HG02981 (cell line): Measurements from ENCODE around the gene ETV6.
A peak's percentile ranks its signal among the peaks of the same experiment; 100 is the strongest.

ENCODE experiments used
- ATAC-seq: cut with Tn5 transposase; IDR thresholded peaks from one replicate; pipeline ENCODE4 v1.9.1; 2021; ENCODE audit warnings: mild to moderate bottlenecking, moderate library complexity; ENCODE audit not compliant: unreplicated experiment

The ETV6 gene

DNA sequence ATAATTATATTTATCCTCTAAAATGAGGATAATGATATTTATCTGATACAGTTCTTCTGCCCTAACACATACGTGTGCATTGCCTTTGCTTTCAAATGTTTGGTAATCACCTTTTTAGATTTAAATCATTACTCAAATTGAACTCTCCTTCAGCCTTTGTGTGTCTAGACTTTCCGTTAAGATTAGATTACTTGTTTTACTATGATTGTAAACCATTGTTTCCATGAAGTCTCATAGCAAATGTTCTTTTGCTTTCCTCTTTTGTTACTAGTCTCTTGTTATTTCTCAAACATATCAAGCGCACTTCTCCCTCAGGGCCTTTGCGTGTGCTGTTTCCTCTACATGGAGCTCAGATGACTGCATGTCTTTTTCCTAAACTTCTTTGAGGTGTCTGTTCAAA, 63.7 kb downstream of the ETV6 start:
- ATAC-seq, result no peak

DNA sequence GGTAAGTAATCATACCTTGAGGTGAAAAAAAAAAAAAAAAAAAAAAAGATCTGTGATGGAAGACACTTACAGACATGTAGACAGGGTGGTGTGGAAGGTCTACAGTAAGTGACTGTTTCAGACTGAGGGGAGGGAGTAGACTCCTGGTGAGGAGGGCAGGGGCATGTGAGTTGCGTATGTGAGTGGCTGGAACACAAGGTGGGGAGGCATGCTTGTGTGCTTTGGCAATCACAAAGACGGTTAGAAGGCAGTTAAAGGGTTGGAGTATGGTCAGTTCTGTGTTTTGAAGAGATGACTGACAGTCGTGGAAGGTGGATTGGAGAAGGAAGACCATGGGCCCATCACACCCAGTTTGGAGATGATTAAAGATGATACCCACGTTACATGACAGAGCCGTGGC, 65.2 kb downstream of the ETV6 start:
- no peak for ATAC-seq

DNA sequence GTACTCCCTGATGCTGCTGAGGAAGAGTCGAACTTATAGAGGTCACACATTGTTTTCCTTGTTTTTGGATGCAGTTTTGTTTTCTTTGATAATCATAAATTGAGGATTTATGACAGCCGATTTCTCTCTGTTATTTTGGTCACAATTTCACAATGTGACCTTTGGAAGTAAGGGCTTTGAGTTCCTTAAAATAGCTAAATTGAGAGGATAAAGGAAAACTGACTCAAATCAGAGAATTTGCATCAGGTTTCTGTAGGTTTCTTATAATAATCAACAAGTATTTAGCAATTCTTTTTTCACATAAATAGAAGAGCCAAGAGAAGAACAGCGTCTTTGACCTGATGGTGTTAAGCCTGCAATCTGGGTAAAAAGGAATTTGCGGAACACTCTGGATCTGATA, 66.1 kb downstream of the ETV6 start:
- no peak for ATAC-seq

DNA sequence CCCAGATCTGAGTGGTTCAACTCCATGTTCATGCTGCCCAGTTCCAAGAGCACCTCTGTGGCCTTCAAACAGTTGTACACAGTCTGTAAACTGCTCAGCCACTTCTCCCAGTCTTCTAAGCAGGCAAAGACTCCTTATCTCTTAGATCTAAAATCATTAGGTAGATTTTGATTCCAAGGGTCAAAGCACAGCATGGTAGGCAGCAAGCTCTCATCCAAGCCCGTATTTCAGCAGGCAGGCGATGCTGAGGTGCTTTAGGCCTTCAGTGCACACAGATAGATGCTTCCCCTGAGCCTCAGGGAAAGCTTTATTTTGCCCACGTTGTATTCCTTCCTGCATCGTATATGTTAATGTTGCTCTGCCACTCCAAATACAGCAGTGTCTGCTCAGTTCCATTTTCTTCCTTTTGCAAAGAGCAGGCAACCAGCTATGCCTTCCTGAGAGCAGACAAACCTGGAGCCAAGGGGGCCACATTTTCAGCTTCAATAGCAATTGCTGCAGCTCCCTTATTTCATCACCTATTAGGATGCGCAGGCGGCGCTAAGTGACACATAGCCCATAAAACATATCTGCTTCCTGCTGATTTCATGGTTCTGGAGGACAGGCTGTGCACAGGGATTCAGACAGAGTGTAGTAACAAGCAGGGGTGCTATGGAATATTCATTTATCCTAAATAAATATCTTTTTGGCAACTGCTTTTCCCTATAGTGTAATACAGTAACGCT, 67.5 kb downstream of the ETV6 start:
- no peak for ATAC-seq

DNA sequence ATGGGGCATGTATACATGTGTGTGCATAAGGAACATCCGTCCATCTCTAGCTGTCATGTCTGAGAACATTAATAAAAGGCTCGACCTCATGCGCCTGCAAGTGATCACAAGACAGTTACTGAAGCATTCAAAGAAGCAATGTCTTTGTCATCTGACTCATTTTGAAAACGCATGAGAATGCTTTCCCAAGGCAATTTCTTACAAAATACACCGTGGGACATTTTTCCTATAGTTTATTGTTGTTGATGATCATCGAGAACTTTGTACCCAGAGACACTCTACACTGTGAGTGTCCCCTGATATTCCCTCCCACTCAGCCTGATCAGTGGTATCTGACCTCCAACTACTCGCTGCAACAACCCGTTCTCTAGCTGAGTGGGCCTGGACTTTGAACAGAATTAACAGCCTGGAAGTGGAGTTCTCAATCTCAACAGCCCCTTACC, 68.1 kb downstream of the ETV6 start:
- no peak for ATAC-seq

DNA sequence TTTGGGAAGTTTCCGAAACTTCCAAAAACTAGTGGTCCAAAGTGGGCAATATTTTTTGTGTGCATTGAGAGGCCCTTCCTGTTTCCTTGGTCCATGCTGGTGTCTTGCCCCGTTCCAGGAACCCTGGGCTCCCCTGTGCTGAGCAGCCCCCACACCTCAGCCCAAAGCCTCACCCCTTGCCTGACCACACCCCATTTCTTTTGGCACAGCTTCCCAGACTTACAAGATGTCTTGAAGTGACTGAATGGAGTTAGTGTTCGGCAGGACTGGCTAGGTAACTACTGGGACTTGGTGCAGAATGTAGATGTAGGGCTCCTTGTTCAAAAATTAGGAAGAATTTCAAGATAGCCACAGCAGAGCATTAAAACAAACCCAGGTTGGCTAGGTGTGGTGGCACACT, 68.6 kb downstream of the ETV6 start:
- ATAC-seq, result no peak

DNA sequence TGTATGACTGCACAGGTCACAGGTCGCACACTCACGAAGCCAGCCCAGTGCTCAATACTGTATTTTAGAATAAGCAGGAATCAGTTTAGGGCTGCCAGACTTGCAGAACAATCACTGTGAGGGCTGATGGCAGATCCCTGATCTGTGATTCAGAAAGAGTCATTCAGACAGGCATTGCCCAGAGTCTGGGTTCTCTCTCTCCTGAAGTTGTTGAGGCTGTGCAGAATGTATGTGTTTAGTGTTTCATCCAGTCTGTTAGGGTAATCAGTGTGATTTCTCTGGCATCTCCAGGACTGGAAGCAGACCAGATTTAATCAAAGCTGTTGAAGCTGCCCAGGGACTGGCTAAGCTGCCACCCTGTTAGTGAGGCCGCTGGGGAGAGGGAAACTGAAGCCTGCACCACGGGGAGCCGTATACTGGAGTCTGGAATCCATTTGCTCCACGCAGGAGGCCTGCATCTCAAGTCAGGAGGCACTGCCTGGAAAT, 69.3 kb downstream of the ETV6 start:
- ATAC-seq, result no peak

DNA sequence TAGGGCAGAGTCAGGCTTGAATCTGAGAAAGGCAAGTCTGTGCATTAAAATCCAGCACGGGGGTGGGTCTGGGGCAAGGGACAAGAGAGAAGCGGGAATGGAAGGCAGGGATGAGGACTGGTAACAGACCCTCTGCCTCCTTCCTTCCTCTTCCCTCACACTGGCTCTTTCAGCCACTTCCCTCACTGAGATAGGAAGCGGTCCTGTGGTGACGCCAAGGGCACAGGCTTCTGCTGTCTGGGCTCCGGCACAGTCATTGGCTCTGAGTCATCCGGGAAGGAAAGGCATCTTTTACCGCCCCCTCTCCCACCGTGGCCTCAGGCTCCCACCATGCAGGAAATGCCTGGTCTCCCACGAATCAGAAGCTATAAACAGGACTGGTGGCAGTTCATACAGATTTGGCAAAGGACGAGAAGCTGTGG, 70.2 kb downstream of the ETV6 start:
- ATAC-seq, result no peak

DNA sequence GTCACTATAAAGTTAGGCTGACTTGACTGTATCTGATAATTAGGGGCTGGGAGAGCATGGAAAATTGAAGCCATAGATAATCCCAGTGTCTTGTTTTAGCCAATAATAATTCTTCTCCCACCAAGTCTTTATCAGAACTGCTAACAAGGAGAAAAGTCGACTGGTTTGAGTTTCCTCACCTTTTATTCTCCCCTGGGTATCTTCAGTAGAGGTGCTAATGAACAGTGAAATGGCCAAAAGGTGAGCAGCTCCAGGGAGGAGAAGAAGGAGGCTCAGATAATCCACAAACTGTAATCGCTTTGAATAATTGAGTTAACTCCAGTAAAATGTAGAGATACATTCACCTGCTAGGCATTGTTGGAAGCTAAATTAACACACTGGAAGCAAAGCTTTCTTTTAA, 72.6 kb downstream of the ETV6 start:
- no peak for ATAC-seq

DNA sequence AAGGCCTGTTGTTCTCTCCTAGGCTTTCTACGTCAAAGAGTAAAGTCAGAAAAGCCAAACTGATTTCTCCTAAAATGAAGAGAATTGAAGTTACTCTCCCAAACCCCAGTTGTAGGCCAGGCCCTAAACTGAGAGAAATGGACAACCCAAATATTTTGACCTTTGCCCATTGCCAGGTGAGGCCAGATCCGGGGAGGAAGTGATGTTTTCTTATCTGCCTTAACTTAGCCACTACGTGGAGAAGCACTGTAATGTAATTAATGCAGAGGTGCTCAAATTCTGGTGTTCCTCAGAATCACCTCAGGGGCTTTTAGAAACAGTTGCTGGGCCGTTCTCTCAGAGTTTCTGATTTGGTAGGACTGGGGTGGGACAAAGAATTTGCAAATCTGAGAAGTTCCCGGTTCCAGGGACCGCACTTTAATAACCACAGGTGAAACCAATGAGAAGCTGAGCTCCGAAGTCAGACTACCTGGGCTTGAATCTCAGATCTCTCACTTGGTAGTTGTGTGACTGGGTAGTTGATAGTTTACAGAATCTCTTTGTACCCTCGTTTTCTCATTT, 73.2 kb downstream of the ETV6 start:
- no peak for ATAC-seq

DNA sequence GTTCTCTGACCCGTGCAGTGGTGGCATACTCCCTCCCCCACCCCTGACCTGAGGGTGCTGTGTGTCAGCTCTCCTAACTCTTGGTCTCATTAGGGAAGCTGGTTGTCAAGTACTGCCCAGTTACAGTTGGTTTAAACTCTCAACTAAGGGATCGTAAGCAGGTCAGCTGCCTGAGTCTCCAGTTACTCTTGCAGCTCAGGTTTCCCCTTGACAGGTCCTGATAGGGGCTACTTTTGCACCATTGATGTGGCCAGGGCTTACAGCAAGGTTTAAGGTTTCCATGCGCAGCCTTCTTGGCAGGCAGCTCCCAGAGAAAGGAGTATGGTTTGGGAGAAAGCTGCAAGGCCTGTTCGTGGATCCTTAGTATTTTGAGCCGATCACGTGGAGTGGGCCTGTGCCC, 74.5 kb downstream of the ETV6 start:
- no peak for ATAC-seq

DNA sequence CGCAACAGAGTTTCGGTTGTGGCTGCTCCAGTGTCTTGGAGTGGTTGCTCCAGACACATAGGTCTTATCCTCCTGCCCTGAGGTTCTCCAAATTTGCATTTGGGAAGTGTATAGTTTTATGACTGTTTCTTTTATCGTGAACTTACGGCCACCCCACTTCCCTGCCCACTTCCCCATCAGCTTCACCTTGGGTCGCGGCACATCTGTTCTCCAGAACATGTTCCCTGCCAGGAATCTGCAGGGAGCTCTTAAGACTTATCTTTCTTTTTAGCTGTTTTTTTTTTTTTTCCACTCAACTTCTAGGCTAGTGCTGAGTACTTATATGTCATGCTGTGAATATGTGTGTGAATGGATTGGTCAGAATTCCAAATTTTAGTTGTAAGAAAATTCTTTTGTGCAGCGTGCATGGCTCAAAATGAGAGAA, 75.4 kb downstream of the ETV6 start:
- no peak for ATAC-seq

DNA sequence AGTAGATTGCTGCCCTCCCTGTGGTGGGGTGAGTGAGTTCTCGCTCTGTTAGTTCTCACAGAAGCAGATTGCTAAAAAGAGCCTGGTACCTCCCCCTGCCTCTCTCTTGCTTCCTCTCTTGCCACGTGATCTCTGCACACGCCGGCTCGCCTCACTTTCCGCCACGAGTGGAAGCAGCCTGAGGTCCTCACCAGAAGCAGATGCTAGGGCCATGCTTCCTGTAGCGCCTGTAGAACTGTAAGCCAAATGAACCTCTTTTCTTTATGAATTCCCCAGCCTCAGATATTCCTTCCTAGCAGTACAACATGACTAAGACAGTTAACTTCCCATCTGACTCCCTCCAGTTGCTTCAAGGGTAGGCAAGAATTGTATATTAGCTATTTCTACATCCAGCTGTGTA, 76.2 kb downstream of the ETV6 start:
- no peak for ATAC-seq

DNA sequence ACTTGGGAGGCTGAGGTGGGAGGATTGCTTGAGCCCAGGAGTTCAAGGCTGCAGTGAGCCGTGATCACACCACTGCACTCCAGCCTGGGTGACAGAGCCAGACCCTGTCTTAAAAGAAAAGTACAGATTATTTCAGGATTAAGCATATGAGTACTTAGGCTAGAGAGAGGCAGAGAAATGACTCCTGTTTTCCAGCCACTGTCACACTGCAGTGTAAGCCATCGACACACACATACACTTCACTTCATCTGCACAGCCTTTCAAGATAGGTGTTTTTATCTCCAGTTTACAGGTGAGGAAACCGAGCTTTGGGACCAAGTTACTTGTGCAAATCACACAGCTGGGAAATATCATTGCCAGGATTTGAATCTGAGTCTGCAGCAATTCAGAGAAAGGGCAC, 77.2 kb downstream of the ETV6 start:
- ATAC-seq, result no peak

DNA sequence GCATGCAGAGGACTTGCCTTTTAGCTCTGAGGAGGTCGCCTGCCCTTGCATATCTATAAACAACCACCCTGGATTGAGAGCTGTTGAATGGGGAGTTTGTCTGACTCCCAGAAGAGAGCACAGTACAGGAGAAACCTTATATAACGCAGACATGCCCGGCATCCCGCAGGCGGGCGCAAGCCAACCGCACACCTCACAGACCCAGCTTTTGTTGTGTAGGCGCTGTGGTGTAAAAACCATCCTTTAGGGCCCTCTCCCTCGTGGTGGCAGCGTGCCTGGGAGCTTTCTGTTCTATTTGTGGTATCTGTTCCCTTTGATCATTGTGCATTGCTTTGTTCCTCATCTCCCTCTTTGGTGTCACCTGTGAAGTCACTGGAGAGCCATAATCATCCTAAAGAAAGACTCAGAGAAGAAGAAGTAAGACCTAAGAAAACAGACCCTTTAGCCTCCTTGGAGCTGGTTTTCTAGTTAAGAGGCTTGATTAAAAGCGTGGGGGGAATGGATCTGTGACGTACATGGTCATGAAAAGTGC, 77.7 kb downstream of the ETV6 start:
- ATAC-seq, result no peak

DNA sequence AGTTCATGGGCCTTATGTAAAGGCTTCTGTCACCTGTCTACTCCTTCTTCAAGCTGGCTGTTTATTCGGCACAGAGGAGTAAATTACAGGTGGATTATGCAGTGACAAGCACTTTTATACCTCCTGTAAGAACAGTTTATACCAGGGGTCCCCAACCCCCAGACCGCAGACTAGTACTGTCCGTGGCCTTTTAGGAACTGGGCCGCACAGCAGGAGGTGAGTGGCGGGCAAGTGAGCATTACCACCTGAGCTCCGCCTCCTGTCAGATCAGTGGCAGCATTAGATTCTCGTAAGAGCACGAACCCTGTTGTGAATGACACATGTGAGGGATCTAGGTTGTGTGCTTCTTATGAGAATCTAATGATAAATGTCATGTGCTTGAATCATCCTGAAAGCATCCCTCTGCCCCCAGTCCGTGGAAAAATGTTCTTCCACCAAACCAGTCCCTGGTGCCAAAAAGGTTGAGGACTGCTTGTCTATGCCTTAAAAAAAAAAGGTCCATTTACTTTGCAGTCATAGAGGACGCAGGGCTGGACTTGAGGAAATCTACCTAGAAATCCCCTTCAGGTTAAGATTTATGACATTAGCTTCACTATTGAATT, 78.8 kb downstream of the ETV6 start:
- ATAC-seq, result no peak

DNA sequence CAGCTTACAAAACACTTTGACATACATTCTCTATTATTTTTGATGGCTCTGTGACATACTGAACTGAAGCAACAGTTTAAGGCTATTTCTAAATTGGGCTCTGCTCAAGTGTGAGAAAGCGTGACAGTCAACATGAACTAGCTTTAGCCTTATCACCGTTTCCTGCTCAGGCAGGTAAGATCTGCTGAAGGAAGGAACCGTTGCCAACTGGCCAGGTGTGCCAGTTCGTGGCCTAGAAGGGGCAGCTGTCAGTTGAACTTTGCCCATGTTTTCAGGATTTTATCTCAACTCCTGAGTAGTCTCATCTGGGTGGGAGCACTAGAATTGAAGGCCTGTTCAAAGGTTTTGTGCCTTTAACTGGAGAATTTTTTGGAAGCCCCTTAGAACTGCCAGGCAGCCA, 79.5 kb downstream of the ETV6 start:
- ATAC-seq, result no peak

DNA sequence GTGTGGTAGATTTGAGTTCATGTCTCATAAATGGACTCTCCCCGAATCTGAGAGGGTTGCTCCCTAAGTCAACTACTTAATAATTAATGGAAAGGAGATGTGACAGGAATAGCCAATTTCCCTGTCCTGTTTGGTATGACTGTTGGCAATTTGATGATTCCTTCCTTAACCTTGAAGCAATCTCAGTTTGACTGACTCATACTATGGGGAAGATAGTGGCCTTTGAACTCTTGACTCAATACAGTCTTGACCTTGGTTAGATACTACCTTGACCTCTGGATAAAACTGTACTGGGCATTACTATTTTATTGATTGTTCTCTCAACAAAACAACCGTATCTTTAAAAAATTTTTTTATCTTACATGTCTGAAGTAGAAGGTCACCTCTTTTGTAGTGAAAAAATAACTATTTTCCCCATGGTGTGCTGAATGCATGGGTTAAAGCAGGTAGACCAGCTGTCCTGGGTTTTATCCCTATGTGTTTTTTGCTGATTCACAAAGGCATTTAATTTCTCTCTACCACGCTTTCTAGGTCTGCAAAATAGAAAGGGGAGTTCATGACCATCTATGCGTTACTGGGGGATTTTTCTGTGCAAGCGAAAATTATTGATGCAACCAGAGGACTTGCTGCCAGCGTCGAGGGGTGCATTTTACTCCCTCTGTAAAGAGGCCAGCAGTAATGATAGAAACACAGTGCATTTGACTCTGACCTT, 80.1 kb downstream of the ETV6 start:
- peak; percentile 30 for ATAC-seq

DNA sequence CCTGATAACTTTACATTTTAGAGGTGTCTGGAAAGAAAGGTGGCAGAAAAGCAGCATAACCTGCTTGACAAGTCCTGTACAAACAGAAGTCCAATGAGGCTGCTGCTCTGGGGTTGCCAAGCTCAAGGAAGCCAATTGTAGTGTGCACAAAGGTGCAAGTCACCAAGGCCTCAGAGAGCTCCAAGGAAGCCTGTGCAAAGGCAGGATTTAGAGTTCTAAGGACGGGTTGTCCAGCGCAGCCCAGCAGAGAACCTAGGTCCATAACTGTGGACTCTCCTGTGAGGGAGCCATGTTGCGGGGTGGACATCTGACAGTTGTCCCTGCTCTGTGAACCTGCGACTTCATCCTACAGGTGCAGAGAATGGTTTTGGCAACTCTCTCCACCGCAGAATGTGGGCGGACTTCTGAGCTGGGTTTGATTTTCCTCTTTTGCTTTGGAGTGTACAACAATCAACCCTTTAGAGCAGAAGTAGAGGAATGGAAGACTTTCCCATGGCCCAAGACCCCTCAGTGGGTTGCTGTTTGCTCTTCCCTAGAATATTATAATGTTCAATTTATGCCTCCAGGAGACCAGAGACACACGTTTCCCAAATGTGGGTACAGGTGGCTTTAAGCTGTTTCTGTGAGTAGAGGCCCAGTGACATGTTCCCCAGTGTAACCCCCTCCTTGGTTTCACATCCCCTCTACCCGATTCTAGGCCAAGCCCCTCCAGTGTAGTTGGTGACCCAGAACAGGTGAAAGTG, 81.0 kb downstream of the ETV6 start:
- no peak for ATAC-seq

DNA sequence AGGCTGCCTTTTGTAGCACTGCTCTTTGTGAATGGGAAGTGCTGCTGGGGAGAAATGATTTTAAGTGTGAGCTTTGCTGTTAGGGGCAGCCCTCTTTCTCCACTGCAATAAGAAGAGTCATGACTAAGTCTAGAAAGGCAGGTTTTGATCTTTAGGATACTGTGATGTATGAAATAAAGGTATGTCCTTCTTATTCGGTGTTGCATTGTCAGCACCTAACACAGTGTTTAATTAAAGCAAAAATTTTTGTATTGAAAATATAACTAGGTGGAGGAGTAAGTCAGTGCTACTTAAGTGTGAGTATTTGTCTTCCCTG, 81.5 kb downstream of the ETV6 start:
- ATAC-seq, result no peak

DNA sequence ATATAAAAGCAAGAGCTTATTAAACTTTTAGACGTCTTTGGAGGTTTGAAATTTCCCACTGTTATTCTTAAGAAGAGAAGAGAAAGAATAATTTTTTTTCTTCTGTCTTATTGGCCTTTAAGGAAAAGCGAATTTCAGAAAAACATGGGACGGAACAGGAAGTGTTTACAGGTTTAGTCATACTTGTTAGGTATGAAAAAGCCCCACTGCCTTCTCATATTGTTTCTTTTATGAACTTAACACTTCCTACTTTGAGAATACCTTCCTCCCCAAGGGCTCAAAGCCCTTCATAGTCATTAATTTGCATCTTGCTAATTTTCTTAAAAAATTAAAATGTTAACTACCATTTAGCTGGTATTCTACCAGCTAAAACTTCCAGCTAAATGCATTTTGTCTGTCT, 82.0 kb downstream of the ETV6 start:
- no peak for ATAC-seq
